LNCAP (cell line): Measurements from ENCODE around the gene RPL31.

Experiments
- CTCF ChIP-seq: fragments of 450-650 bp; IDR thresholded peaks from 2 replicates; pipeline ENCODE4 v1.5.1; 2017; ENCODE audit warnings: mild to moderate bottlenecking

RPL31 gene

DNA sequence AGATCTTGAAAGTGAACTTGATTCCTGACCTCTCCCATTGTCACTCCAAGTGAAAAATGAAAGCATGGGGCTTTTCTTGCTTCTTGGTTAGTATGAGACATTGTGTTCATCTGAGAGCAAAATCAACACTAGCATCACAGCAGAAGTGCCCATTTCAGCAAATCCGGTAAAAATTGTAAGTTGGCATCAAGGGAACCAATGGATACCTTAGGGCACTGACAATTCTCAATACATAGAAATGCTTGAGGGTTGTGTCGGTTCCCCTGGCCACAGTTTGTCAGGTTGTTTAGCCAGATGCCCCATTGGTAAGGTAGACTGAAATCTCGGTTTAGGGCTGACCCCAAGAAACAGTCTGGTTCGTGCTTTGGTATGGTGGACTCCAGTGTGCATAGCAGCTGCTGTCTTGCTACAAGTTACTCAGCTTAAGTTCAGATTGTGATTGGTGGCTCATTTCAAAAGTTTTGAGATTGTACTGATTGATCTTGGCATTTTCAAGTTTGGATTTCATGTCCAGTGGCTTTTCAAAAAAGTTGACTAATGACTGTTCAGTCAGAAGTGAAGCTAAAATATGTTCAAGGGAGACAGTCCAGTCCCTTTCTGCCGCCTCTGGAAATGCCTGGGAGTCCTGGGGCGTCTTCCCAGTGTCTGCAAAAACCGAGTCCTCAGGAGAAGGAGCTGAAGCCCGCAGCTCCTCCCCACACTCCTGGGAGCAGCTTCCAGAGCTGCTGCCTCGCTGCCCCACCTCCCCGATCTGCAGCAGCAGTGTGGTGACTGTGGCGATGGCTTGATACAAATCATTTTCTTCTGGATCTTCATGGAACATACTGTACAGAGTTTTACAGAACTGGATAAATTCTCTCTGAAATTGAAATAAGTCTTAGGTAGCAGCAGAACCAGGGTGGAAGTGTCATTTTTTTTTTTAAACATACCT is 5.6 kb downstream of the RPL31 start:
- no peak for TF ChIP-seq CTCF

- no peak for TF ChIP-seq CTCF
These were observed 9.1 kb downstream of the RPL31 start for GRCh38 chr2:101011152-101011551.

- TF ChIP-seq CTCF = no peak
These were observed 10.1 kb downstream of the RPL31 start for GRCh38 chr2:101012054-101012705.

DNA sequence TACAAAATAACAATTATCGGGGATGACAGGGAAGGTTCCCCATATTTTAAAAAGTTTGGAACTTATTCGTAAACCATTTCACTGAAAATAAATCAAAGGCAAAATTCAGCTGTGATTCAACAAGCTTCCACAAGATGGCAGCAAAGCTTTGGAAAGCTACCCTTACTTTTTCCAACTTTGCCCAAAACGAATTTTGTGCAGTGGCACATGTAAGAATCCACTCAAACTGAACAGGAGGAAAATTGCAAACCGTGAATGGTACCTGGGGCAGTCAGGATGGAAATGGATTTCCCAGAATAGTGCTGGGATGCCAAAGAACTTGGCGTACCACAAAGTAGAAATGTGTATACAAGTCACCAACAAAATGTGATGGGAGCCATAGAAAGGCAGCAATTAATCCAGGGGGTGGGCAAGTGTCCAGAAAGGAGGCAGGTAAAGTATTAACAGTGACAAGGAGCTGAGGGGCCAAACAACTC is 10.7 kb downstream of the RPL31 start:
- TF ChIP-seq CTCF = peak; percentile 69

- no peak for TF ChIP-seq CTCF
These were observed 12.3 kb downstream of the RPL31 start for GRCh38 chr2:101014264-101014857.

DNA sequence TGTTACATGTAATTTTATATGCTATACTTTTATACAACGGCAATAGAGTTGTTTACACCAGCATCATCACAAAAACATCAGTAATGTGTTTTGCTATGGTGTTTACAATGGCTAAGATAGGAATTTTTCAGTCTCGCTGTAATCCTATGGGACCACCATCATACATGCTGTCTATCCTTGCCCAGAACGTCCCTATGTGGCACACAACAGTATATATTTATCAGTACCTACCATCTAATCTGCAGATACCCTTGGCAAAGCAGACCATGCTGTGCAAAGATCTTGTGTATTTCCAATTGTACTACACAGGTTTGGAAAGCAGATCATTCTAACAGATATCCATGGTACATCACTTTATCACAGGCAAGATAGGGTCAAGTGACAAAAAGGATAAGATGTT is 15.3 kb downstream of the RPL31 start:
- TF ChIP-seq CTCF = no peak

DNA sequence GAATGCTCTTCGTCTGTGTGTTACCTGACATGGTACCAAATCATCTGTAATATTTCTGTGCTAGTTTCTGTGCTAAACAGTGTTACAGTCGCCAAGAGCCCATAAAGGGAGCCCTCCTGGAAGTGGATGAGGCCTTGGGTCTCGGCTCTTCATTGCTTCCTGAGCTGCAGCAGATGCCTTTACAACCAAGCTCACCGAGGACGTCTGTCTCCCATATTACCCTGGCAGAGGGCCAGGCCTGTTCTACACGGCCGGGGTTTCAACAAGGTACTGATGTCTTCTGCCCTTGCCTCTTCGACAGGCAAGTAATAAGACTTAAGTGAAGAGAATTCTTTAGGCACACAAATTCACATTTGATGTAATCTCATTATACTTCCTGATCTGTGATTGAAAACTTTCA is 16.8 kb downstream of the RPL31 start:
- TF ChIP-seq CTCF = no peak
